ENCODE results near the gene TMEM271.
"Not testable (repeated sequence)": the region's sequence is repeated elsewhere in the genome, so short reads cannot be mapped to it uniquely, and the experiment has no call there.

DNA sequence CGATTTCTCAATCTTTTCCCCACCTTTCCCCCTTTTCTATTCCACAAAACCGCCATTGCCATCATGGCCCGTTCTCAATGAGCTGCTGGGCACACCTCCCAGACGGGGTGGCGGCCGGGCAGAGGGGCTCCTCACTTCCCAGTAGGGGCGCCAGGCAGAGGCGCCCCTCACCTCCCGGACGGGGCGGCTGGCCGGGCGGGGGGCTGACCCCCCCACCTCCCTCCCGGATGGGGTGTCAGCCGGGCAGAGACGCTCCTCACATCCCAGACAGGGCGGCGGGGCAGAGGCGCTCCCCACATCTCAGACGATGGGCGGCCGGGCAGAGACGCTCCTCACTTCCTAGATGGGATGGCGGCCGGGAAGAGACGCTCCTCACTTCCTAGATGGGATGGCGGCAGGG is 25.8 kb downstream of the TMEM271 start:
- TF ChIP-seq, protein P1, sequence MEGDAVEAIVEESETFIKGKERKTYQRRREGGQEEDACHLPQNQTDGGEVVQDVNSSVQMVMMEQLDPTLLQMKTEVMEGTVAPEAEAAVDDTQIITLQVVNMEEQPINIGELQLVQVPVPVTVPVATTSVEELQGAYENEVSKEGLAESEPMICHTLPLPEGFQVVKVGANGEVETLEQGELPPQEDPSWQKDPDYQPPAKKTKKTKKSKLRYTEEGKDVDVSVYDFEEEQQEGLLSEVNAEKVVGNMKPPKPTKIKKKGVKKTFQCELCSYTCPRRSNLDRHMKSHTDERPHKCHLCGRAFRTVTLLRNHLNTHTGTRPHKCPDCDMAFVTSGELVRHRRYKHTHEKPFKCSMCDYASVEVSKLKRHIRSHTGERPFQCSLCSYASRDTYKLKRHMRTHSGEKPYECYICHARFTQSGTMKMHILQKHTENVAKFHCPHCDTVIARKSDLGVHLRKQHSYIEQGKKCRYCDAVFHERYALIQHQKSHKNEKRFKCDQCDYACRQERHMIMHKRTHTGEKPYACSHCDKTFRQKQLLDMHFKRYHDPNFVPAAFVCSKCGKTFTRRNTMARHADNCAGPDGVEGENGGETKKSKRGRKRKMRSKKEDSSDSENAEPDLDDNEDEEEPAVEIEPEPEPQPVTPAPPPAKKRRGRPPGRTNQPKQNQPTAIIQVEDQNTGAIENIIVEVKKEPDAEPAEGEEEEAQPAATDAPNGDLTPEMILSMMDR (IDR thresholded peaks at IDR 0.05) = not testable (repeated sequence)
- not testable (repeated sequence) for TF ChIP-seq EZH2phosphoT487, EZH2 (IDR thresholded peaks at IDR 0.05)

Data from neural progenitor cell (in vitro differentiated cells).